ENCODE results near the gene GLRA2.

DNA sequence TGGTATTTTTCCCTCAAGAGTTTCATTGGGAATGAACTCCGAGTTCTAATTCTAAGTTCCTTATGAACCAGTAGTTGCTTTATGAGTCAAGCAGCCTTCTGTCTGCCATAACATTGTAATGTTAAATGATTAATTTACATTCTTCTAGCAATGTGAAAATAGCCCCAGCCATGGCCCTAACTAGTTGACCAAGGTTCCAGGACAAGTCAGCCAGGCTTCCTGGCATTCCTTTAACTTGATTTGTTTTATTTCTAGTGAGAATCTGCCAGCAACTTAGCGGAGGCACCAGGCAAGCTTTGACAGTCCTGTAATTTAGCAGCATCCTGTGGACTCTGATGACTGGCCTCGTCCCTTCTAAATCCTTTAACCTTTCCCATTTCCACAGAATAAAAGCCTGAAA is 69.0 kb downstream of the GLRA2 start:
- TF ChIP-seq SP1 (IDR thresholded peaks at IDR 0.05), result no peak
- no peak for TF ChIP-seq SUZ12 (IDR thresholded peaks at IDR 0.05)
- TF ChIP-seq FOXA1 (IDR thresholded peaks at IDR 0.05), result no peak
- no peak for TF ChIP-seq HDGF (IDR thresholded peaks at IDR 0.05; ENCODE audit: borderline replicate concordance)
- TF ChIP-seq TARDBP (IDR thresholded peaks at IDR 0.05), result no peak

Measured in HEK293T (cell line).